NCI-H748 treated with DMSO at 0.1 percent for 48 hours (cell line): ENCODE measurements around the gene RPP21.
"Not testable (repeated sequence)": the region's sequence is repeated elsewhere in the genome, so short reads cannot be mapped to it uniquely, and the experiment has no call there.

Experiments
- DNase-seq: peaks from one replicate; lab custom pipeline; 2025; lab: John Stamatoyannopoulos, UW

The RPP21 gene

GRCh38 chr6:30329331-30329730, 15.6 kb upstream of the RPP21 start:
- DNase-seq: no peak

DNA sequence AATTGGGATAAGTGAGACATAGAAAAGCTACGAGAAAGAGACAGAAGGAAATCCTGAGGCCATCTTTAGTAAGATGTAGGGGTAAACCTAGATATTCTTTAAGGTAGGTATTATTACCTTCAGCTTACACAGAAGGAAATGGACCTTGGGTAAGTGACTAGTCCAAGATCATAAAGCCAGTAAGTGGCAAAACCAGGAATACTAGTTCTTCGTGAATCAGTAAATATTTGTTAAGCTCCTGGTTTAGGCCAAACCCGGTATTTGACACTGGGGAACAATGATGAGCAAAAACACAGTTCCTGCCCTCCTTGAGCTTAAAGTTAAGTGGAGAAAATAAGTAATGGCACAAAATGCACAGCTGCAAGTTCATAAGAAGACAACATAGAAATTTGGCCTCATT, 13.0 kb upstream of the RPP21 start:
- no peak for DNase-seq

DNA sequence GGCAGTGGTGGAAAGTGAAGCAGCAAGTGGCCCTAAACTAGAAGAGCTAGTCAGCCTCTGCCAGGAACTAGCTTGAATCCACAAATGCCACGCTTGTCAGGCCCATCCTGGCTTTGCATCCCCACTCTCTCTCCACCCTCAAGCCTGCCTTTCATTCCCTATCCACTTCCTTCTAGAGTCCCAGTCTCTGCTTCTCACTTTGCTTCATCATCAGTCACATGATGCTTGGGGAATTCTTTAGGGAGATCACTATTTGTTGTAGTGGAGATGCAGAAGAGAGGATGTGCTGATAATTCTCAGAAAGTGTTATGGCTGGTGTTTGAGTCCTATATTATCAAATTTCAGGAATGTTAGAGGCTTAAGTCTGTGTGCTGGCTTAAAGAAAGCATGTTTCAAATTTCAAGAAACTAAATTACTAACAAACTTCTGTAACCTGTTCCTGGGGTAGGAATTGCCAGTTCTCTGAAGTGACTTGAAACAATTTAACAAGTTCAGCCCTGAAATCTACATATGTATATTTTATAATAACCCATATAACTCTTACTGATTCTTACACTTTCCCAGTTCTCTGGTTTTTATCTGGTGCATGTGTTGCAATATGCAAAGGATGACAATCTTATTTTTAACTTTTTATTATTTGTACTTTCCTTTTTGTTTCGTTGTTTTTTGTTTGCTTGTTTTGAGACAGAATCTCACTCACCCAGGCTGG, 10.7 kb upstream of the RPP21 start:
- DNase-seq: no peak

DNA sequence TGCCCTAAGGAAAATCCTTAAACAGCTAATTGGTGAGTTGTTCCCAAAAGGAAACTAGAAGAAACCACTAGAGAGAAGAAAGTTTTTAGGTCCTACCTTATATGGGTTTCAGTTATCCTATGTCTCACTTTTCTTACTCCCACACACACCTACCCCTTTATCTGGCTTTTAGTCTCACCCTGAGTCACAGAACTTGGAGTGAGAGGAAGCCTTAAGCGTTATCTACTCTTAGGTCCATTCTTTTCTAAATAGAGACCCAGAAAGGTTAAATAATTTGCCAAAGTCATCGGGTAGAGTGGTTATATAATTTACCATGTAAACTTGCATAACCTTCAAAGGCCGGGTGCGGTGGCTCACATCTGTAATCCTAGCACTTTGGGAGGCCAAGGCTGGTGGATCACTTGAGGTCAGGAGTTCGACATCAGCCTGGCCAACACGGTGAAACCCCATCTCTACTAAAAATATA, 4.3 kb upstream of the RPP21 start:
- no peak for DNase-seq

- no peak for DNase-seq
Observed at GRCh38 chr6:30341218-30341617, 3.7 kb upstream of the RPP21 start.

GRCh38 chr6:30341728-30342127, 3.2 kb upstream of the RPP21 start:
- DNase-seq: no peak

DNA sequence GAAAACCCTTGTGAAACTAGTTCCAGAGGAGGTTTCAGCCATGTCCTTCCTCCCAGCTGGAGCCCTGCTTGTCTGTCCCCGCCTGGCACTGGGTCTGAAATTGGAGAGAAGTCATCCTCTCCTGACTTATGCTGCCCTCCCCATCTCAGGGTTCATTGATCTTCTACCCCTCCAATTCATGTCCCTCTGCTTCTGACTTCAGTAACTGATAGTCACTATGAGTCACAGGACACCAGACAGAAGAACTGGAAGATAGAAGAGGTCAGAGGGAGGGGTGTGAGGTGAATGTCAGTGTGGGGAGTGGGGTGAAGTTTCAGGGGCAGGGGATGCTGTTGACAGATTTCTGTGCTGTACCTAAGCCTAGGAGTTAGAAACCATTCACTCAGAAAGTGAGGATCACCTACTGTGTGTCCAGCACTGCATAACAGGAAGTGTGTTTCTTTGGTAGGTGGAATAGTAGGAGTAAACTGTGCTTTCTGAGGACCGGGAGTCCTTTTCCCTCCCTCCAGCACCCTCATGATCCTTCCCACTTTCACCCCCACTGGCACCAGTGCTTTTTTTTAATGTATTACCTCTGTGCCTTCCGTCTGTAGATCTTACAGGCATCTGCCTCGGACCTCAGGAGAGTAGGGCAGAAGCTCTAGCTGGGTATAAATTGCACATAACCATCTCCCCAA, 627 bp upstream of the RPP21 start:
- DNase-seq: no peak

GRCh38 chr6:30345852-30346251, 896 bp downstream of the RPP21 start:
- DNase-seq: no peak

GRCh38 chr6:30348957-30349356, 4.0 kb downstream of the RPP21 start:
- no peak for DNase-seq

GRCh38 chr6:30349421-30350177, 4.6 kb downstream of the RPP21 start:
- no peak for DNase-seq

DNA sequence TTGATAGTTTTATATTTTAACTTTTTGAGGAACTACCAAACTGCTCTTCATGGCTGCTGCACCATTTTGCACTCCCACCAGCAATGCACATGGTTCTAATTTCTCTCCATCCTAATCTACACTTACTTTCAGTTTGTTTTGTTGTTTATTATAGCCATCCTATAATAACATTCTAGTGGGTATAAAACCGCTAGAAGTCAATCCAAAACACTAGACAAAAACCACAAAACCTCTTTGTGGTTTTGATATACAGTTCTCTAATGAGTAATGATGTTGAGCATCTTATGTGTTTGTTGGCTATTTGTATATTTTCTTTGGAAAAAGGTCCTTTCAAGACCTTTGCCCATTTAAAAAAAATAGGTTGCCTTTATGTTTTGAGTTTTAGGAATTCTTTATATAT, 5.6 kb downstream of the RPP21 start:
- DNase-seq: no peak

GRCh38 chr6:30352550-30352949, 7.6 kb downstream of the RPP21 start:
- no peak for DNase-seq

DNA sequence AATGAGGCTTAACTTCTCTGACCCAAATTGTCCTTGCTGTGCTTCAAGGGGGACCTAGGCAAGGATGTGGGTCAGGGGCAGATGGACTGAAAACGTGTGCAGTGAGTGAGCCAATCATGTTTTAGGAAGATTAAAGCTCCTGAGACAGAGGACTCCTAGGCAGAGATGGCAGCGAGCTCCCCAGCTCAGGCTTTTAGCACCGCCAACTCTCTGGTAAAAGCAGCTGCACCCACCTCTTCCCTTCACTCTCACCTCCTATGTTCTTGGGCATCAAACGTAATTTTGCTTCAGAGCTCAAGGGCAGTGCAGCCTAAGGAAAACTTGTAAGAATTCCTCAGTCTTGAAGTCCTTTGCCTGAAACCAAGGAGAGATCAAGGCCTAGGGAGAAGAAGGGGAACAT, 10.3 kb downstream of the RPP21 start:
- no peak for DNase-seq

DNA sequence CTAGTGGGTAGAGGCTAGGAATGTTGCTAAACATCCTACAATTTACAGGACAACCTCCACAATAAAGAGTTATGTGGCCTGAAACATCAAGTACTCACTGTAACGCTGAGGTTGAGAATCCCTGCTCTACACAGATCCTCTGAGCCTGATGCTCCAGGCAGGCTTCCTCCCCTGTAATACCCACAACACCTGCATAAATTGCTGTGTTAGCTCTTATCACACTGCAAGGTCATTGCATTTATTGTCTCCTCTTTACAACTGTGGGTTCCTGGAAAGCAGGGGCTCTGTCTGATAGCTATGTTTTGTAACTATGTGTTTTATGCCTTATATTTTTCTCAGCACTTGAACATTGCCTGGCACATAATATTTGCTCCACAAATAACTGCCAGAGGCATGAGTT, 11.6 kb downstream of the RPP21 start:
- DNase-seq: no peak

GRCh38 chr6:30357678-30358540, 13.0 kb downstream of the RPP21 start:
- DNase-seq: peak; percentile 84

DNA sequence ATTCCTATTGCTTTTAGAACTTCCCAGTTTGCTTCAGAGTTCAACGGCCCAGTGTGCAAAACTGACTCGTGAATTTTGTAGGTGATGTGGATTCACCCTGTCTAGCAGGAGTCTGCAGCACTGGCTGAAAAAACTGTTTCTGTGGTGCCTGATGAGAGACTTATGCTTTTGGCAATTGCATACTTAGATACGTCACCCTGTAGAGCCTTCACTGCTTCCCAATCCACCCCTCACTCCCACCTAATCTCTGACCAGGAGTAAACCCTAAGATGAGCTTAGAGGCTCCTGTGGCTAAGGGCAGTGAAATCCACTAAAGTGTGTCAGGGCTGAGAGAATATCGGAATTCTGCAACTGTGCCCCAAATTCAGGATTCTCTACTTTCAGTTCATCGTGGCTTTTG, 14.3 kb downstream of the RPP21 start:
- no peak for DNase-seq

DNA sequence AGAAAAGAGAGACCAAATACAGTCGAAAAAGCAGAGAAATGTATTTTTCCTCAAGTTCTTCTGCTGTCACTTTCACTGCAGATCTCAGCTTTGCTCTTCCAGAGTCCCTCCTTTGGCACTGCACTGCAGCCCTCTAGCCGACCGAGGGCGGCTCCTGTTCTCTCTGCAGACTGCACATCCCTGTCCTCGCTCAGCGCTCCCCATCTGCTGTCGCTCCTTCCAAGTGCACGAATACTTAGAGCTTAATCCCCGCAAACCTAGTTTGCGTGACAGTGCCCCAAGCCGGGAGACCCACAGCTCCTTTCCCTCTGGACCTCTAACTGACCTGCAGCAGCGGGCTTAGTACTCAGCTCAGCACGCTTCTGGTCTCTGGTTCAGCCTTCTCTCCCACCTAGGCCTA, 15.2 kb downstream of the RPP21 start:
- no peak for DNase-seq

GRCh38 chr6:30361661-30362060, 16.7 kb downstream of the RPP21 start:
- no peak for DNase-seq

DNA sequence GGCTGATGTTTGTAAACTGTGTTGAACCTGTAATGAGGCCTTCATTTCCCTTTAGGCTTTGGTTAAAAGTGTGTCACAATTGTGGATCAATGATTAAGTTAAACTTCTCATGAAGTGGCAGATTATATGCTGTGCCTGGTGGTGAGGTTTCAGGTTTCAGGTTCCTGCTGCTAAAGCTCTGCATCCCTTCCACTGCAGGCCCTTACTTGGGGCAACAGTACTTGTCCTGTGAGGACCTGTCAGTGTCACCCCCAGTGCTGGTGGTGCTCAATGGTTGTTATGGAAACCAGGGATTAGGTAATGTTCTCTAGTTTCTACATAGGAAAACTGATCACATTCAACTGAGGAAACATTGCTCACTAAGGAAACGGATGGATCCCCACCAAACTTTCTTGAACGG, 18.5 kb downstream of the RPP21 start:
- no peak for DNase-seq

GRCh38 chr6:30364591-30364990, 19.6 kb downstream of the RPP21 start:
- DNase-seq: no peak

- not testable (repeated sequence) for DNase-seq
Observed at GRCh38 chr6:30369280-30369679, 24.3 kb downstream of the RPP21 start.

GRCh38 chr6:30378290-30378937, 33.5 kb downstream of the RPP21 start:
- no peak for DNase-seq
